SU-DHL-6 (cell line): ENCODE data around the gene BICC1.

Source experiments
- H2AFZ ChIP-seq: fragments of 200-600 bp; sonication (generic); 2 replicates; pipeline ENCODE4 v1.6.1; 2014; ENCODE audit warnings: low read depth, mild to moderate bottlenecking, moderate library complexity, mixed read lengths, antibody characterized with exemption, low read length; ENCODE audit not compliant: severe bottlenecking
- H3F3A ChIP-seq: fragments of 200-600 bp; shearing (Covaris generic); 2 replicates; pipeline ENCODE4 v1.6.0; 2016; ENCODE audit warnings: antibody characterized with exemption, mild to moderate bottlenecking; ENCODE audit not compliant: insufficient read depth
- H3K27ac ChIP-seq: fragments of 200-600 bp; sonication (generic); 2 replicates; pipeline ENCODE4 v1.5.1; 2016; ENCODE audit warnings: low read depth, mild to moderate bottlenecking, low read length, moderate library complexity, mixed read lengths
- H3K27me3 ChIP-seq: fragments of 200-600 bp; sonication (generic), shearing (Covaris generic); 2 replicates; pipeline ENCODE4 v1.6.0; 2014; ENCODE audit warnings: mild to moderate bottlenecking, low read length
- H3K36me3 ChIP-seq: fragments of 200-600 bp; sonication (generic); 2 replicates; pipeline ENCODE4 v1.6.1; 2014; ENCODE audit warnings: mild to moderate bottlenecking, low read length, mixed read lengths
- H3K4me2 ChIP-seq: fragments of 300-600, 200-600 bp; shearing (Covaris generic), sonication (generic); 2 replicates; pipeline ENCODE4 v1.6.0; 2014; ENCODE audit warnings: low read length, low read depth, mild to moderate bottlenecking; ENCODE audit not compliant: poor library complexity, severe bottlenecking
- H3K4me3 ChIP-seq: fragments of 200-600 bp; sonication (generic); 2 replicates; pipeline ENCODE4 v1.5.1; 2014; ENCODE audit warnings: antibody characterized with exemption, low read length, mild to moderate bottlenecking, mixed read lengths; ENCODE audit not compliant: insufficient read depth, poor library complexity, severe bottlenecking
- H3K79me2 ChIP-seq: fragments of 200-600 bp; sonication (generic); 2 replicates; pipeline ENCODE4 v1.6.1; 2014; ENCODE audit warnings: mild to moderate bottlenecking, low read length, moderate library complexity; ENCODE audit not compliant: insufficient read depth
- H3K9ac ChIP-seq: fragments of 200-600 bp; sonication (generic); 2 replicates; pipeline ENCODE4 v1.7.0; 2014; ENCODE audit warnings: mild to moderate bottlenecking, low read length
- H3K9me2 ChIP-seq: fragments of 200-600 bp; sonication (generic); replicated peaks from 2 replicates; pipeline ENCODE4 v1.6.1; 2014; ENCODE audit warnings: low read length; ENCODE audit not compliant: insufficient read depth
- H3K9me3 ChIP-seq: fragments of 200-600 bp; sonication (generic); 2 replicates; pipeline ENCODE4 v1.6.1; 2014; ENCODE audit warnings: low read length, mixed read lengths; ENCODE audit not compliant: insufficient read depth
- H4K20me1 ChIP-seq: fragments of 200-600 bp; sonication (generic); 2 replicates; pipeline ENCODE4 v1.6.1; 2014; ENCODE audit warnings: low read depth, mild to moderate bottlenecking, antibody characterized with exemption, low read length, moderate library complexity, mixed read lengths
- EZH2phosphoT487 ChIP-seq: fragments of 200-600 bp; sonication (generic), shearing (Covaris generic); conservative IDR thresholded peaks from 2 replicates; pipeline ENCODE4 v1.6.1; 2018; ENCODE audit warnings: mild to moderate bottlenecking, antibody characterized with exemption, low read length, moderate library complexity, mixed read lengths
- TF ChIP-seq, protein P1 (sequence below): fragments of 200-600 bp; sonication (generic); IDR thresholded peaks from one replicate; pipeline ENCODE4 v1.5.1; 2017; ENCODE audit warnings: antibody characterized with exemption, mild to moderate bottlenecking, low read length, moderate library complexity; ENCODE audit not compliant: insufficient read depth, poor library complexity, severe bottlenecking

BICC1 gene

GRCh38 chr10:58662314-58662713, 149.6 kb downstream of the BICC1 start:
- Histone ChIP-seq H3K36me3 (no peaks in the 10 kb centered on the region), H3K79me2 (no peaks in the 10 kb centered on the region), H3K9me3 (no peaks in the 10 kb centered on the region), H3K9ac (no peak overlapping the region), H3K4me2 (no peak overlapping the region), H3K27ac (no peak overlapping the region), H3K27me3 (no peaks in the 10 kb centered on the region), H3F3A (no peaks in the 10 kb centered on the region), H4K20me1 (no peaks in the 10 kb centered on the region), H3K4me3 (no peak overlapping the region), H3K9me2 (no peaks in the 10 kb centered on the region), H2AFZ (no peak overlapping the region)
- TF ChIP-seq, protein P1, sequence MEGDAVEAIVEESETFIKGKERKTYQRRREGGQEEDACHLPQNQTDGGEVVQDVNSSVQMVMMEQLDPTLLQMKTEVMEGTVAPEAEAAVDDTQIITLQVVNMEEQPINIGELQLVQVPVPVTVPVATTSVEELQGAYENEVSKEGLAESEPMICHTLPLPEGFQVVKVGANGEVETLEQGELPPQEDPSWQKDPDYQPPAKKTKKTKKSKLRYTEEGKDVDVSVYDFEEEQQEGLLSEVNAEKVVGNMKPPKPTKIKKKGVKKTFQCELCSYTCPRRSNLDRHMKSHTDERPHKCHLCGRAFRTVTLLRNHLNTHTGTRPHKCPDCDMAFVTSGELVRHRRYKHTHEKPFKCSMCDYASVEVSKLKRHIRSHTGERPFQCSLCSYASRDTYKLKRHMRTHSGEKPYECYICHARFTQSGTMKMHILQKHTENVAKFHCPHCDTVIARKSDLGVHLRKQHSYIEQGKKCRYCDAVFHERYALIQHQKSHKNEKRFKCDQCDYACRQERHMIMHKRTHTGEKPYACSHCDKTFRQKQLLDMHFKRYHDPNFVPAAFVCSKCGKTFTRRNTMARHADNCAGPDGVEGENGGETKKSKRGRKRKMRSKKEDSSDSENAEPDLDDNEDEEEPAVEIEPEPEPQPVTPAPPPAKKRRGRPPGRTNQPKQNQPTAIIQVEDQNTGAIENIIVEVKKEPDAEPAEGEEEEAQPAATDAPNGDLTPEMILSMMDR: no peak
- no peak for TF ChIP-seq EZH2phosphoT487

GRCh38 chr10:58665361-58665760, 152.7 kb downstream of the BICC1 start:
- H3K9ac ChIP-seq: no peak overlapping the region
- H3K9me2 ChIP-seq: no peaks in the 10 kb centered on the region
- H3K9me3 ChIP-seq: no peaks in the 10 kb centered on the region
- no peaks in the 10 kb centered on the region for H3K79me2 ChIP-seq
- H3K4me2 ChIP-seq: no peak overlapping the region
- no peaks in the 10 kb centered on the region for H3F3A ChIP-seq
- H3K27me3 ChIP-seq: no peaks in the 10 kb centered on the region
- no peaks in the 10 kb centered on the region for H4K20me1 ChIP-seq
- H3K36me3 ChIP-seq: no peaks in the 10 kb centered on the region
- no peak overlapping the region for H3K4me3 ChIP-seq
- no peak overlapping the region for H2AFZ ChIP-seq
- TF ChIP-seq, protein P1: no peak
- TF ChIP-seq EZH2phosphoT487: no peak
- no peak overlapping the region for H3K27ac ChIP-seq

- Histone ChIP-seq H3K9ac (no peak overlapping the region), H3F3A (no peaks in the 10 kb centered on the region), H4K20me1 (no peaks in the 10 kb centered on the region), H3K9me3 (no peaks in the 10 kb centered on the region), H2AFZ (no peak overlapping the region), H3K36me3 (no peaks in the 10 kb centered on the region), H3K4me2 (no peak overlapping the region), H3K4me3 (no peak overlapping the region), H3K27me3 (no peaks in the 10 kb centered on the region), H3K79me2 (no peaks in the 10 kb centered on the region), H3K27ac (no peak overlapping the region), H3K9me2 (no peaks in the 10 kb centered on the region)
- no peak for TF ChIP-seq EZH2phosphoT487
- TF ChIP-seq, protein P1: no peak
Observed at GRCh38 chr10:58666024-58666423, 153.4 kb downstream of the BICC1 start.
